GM21737 (cell line): ENCODE data around the gene RYR2.

Experiments used
- ATAC-seq: cut with Tn5 transposase; IDR thresholded peaks from one replicate; pipeline ENCODE4 v1.9.1; 2021; ENCODE audit warnings: mild to moderate bottlenecking, moderate library complexity; ENCODE audit not compliant: unreplicated experiment

Gene RYR2

DNA sequence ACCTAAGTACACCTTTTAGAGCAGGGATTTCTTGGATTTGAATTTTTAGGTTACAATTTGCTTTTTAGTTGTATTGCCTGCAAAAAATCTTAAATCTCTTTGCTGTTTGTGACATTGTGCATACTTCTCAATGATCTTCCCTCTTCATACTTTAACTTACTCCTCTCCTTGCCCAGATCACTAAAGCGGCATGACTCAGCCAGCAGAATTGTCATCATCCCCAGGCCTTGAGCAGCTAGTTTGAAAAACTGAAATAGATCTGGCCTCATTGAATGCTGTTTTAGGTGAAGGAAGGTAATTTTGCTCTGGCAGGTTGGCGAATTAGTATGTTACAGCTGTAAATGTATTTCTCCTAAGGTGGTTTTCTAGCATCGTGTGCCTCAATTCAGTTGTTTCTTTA, 145.9 kb downstream of the RYR2 start:
- no peak for ATAC-seq

GRCh38 chr1:237191403-237191802, 149.4 kb downstream of the RYR2 start:
- ATAC-seq, result no peak

DNA sequence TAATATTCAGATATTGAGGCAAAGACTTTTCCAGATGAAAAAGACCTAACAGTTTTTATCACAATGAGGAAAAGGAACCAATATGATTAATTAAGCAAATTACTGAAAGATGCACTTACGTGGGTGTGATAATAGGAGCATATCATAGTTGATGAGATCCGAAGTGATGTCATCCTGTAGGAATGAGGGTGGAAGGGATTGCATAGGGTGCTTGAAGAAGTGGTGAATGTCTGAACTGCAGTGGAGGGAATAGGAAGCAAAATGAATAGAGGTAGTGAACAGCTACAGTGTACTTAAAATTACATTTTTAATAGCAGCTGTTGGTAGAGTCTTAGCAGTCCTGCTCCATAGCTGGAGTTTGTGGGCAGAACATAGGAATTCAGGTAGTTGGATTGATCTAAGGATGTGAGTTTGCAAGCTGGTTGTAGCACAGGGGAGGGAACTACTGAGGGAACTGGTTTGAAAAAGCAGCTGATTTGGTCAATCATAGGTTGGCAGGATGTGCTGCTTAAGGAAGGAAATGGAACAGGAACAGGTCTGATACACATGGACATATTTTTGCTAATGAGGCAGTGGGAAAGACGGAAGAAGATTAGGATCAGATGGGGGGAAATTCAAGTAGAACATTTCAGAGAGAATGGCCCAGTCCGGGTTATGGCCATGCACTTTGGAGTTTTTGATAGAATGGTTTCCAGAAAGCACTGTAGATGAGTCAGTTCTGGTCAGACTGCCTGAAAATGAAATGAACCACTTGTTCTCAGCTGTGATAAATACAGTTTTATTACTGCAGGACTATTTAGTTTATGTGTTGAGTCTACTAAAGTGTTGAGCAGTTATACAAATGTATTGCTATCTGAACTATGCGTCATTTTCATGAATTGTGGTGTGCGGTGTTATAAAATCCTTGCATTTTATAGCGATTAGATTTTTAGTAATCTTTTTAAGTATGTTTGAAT, 155.8 kb downstream of the RYR2 start:
- ATAC-seq, result no peak

DNA sequence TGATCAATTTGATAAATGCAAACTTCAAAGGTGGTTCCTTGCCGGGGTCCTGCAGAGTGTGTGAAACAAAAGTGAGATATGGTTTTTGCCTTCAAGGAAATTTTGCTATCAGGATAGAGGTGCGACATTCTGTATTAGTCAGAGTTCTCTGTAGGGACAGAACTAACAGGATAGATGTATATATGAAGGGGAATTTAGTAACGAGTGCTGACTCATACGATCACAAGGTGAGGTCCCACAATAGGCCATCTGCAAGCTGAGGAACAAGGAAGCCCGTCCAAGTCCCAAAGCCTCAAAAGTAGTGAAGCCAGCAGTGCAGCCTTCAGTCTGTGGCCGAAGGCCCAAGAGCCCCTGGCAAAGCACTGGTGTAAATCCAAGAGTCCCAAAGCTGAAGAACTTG, 157.0 kb downstream of the RYR2 start:
- ATAC-seq, result no peak

DNA sequence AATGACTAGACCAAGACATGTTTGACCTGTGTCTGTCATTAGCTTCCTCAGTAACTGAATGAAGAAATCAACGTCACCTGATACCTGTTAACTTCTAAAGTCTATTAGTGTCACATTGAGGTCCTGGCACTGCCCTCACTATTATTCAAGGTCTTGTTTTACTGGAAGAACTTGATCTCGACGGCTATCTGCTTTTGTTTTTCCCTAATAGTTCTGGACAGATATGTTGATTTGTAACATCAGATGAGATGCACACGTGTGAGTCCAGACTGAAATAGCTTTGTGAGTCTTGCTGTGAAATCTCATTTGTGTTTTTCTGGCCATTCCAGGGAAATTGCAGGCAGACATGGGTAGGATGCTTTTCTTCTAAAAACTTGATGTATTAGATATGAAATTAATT, 159.2 kb downstream of the RYR2 start:
- ATAC-seq, result no peak

GRCh38 chr1:237204841-237205240, 162.9 kb downstream of the RYR2 start:
- ATAC-seq, result no peak

DNA sequence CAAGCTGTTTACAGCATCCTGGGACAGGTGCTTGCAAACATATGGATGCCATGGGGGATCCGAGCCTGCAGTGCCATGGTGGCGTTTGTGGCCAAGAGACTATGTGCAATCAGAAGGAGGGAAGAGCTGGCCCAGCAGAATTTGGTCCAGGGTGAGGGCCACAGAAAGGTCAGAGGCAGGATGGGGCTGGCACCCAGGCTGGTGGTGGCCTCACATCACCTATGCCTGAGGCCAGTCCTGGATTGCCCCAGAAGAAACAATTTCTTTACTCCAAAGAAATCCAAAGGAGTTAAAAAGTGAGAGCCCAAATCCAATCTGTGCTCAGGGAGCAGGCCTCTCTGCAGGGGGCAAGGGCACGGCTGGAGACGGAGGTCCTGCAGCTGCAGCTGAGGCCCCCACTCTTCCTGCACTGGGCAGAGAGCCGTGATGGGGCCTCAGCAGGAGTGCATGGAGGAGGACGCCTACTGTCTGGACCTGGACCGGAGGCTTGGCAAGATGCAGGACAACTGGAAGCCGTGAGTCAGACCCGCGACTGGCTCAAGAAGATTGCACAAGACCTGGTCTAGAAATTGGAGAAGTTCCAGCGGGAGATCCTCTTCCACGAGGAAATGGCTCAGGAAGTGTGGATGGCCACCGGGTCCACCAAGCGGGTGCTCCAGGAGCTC, 163.5 kb downstream of the RYR2 start:
- ATAC-seq, result no peak

DNA sequence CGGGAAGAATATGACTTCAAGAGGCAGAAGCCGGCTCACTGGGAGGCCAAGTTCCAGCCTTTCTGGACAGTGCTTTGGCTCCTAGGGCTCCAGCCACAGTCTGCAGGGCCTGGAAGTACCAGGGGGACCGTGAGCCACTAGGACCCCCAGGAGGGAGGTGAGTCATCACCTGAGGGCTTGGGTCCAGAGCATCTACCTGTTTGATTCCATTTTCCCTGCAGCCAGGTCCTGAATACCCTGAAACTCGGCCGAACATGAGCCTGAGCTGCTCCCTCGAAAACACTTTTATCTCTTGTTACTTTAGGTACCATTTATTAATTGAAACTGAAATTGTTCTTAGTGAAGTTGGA, 164.1 kb downstream of the RYR2 start:
- ATAC-seq, result no peak

DNA sequence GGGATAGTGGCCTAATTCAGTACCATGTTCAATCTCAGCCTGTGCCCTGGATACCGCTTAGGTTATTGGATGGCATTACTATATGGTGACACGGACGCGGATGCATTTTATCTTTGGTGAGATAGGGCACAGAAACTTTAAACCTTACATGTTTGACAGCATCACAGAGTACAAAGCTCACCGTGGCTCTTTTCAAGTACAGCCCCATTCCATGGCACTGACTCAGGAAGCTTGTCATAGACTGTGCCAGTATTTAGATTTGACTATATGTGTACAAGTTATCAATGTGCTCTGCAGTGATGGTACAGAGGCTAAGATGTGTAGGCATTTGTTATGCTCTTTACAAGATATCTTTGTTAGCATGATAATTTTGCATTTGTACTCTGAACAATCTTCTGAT, 169.0 kb downstream of the RYR2 start:
- ATAC-seq, result no peak

- ATAC-seq, result no peak
Observed at GRCh38 chr1:237211540-237211939, 169.6 kb downstream of the RYR2 start.

- no peak for ATAC-seq
Observed at GRCh38 chr1:237219751-237220642, 178.0 kb downstream of the RYR2 start.

- no peak for ATAC-seq
Observed at GRCh38 chr1:237223419-237223818, 181.4 kb downstream of the RYR2 start.

GRCh38 chr1:237226177-237226944, 184.4 kb downstream of the RYR2 start:
- no peak for ATAC-seq

GRCh38 chr1:237227476-237227875, 185.5 kb downstream of the RYR2 start:
- ATAC-seq, result no peak

DNA sequence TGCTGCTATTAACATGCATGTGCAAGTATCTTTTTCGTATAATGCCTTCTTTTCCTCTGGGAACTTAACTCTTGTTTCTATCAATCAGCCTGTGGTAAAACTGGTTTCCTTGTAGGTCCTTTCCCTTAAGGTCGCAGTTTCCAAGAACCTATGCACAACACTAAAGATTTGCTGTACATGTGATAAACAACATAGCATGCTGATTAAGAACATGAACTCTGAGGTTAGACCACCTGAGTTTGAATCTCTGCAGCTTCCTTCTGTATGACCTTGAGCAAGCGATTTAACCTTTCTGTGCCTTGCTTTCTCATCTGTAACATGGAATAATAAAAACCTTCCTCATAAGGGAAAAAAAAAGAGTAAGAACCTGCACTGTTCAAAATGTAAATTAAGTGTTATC, 186.4 kb downstream of the RYR2 start:
- no peak for ATAC-seq

DNA sequence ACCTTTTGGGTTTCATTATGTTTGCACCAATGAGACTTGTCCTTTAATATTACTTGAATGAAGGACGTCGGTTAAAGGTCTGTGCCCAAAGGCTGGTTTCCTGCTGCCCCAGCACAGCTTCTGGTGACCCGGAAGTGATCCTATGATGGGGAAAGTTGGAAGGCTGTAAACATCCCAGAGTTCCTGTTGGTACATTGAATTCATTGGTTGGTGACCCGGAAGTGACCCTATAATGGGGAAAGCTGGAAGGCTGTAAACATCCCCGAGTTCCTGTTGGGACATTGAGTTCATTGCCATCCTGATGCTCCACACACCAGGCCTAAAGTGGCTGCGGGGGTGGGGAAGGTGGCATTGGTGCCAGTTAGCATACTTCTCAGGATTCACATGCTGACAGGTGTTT, 187.3 kb downstream of the RYR2 start:
- no peak for ATAC-seq

DNA sequence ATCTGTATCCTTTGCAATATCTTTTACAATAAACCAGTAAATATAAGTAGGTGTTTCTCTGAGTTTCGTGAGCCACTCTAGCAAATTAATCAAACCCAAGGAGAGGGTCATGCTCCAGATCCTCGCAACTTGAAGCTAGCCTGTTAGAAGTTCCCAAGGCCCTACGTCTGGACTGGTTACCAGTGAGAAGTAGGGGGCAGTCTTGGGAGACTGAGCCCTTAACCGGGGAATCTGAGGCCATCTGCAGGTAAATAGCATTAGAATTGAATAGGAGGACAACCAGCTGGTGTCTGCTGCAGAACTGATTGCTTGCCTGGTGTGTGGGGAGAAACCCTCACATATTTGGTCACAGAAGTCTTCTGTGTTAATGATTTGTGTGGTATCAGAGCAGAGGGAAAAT, 190.5 kb downstream of the RYR2 start:
- no peak for ATAC-seq

GRCh38 chr1:237235091-237235490, 193.1 kb downstream of the RYR2 start:
- ATAC-seq, result no peak

GRCh38 chr1:237237721-237238120, 195.7 kb downstream of the RYR2 start:
- ATAC-seq, result no peak

DNA sequence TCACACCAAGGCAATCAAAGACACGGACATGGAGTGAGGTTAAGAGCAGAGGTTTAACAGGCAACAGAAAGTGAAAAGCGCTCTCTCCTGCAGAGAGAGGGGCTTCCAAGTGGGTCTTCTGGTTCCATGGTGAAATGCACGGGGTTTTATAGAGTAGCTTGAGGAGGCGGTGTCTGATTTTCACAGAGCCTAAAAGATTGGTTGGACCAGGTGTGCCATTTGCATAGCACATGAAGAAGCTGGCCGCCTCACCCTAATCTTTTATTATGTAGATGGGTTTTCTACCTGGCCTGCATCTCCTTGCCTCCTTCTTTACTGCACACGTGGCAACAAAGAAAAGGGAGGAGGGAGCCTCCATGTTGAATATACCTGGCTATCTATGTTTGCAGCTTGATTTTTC, 197.3 kb downstream of the RYR2 start:
- no peak for ATAC-seq

GRCh38 chr1:237241038-237241437, 199.1 kb downstream of the RYR2 start:
- no peak for ATAC-seq
